ENCODE results near the gene HMCN1. TPM values are rescaled to one million over a fixed set of nuclear protein-coding genes. Genes with fewer than 3 reads are reported as not detected.

Gene HMCN1
- total RNA-seq, 2 experiments from 2014 or later, result 0.07 to 0.21 TPM

GRCh38 chr1:185821612-185822385 lies 87.6 kb downstream of the HMCN1 start:
- no peaks in the 10 kb centered on the region for H3K4me1 Mint-ChIP-seq
- no peak overlapping the region for H3K4me3 Mint-ChIP-seq
- no peaks in the 10 kb centered on the region for H3K36me3 Mint-ChIP-seq (ENCODE audit: low read depth)
- no peak overlapping the region for H3K27ac Mint-ChIP-seq
- ChIA-PET CTCF (interaction anchor here (1.2 kb wide), 1 partner anchor 48 kb away, joined by 3 read pairs; no protein-coding TSS in a partner anchor), POLR2A (no interaction called here)
- H3K27me3 Mint-ChIP-seq, result peaks cover 7% of the 10 kb centered on the region
- DNase-seq, result no peak
- no peaks in the 10 kb centered on the region for H3K9me3 Mint-ChIP-seq

- no peak for DNase-seq
- Mint-ChIP-seq H3K4me1 (no peaks in the 10 kb centered on the region), H3K9me3 (no peaks in the 10 kb centered on the region), H3K36me3 (ENCODE audit: low read depth) (no peaks in the 10 kb centered on the region), H3K27me3 (peaks cover 7% of the 10 kb centered on the region), H3K4me3 (no peak overlapping the region), H3K27ac (no peak overlapping the region)
- CTCF ChIA-PET, result interaction anchor here (0.6 kb wide), 1 partner anchor 782 kb away, joined by 3 read pairs; no protein-coding TSS in a partner anchor
- POLR2A ChIA-PET, result no interaction called here
Measured at GRCh38 chr1:185823467-185823866, 89.3 kb downstream of the HMCN1 start.

GRCh38 chr1:185824106-185824505 lies 89.9 kb downstream of the HMCN1 start:
- ChIA-PET POLR2A (no interaction called here), CTCF (no interaction called here)
- no peak for DNase-seq
- Mint-ChIP-seq H3K4me3 (no peak overlapping the region), H3K9me3 (no peaks in the 10 kb centered on the region), H3K4me1 (no peaks in the 10 kb centered on the region), H3K27me3 (peaks cover 7% of the 10 kb centered on the region), H3K27ac (no peak overlapping the region), H3K36me3 (ENCODE audit: low read depth) (no peaks in the 10 kb centered on the region)

- no peak overlapping the region for H3K27ac Mint-ChIP-seq
- ChIA-PET POLR2A (no interaction called here), CTCF (no interaction called here)
- no peaks in the 10 kb centered on the region for H3K36me3 Mint-ChIP-seq (ENCODE audit: low read depth)
- H3K4me1 Mint-ChIP-seq, result no peaks in the 10 kb centered on the region
- no peak for DNase-seq
- H3K9me3 Mint-ChIP-seq, result no peaks in the 10 kb centered on the region
- no peak overlapping the region for H3K4me3 Mint-ChIP-seq
- peaks cover 3% of the 10 kb centered on the region for H3K27me3 Mint-ChIP-seq
Measured at GRCh38 chr1:185825556-185825955, 91.4 kb downstream of the HMCN1 start.

- ChIA-PET CTCF (no interaction called here), POLR2A (no interaction called here)
- no peaks in the 10 kb centered on the region for H3K4me1 Mint-ChIP-seq
- no peak overlapping the region for H3K27ac Mint-ChIP-seq
- no peaks in the 10 kb centered on the region for H3K9me3 Mint-ChIP-seq
- no peak for DNase-seq
- H3K4me3 Mint-ChIP-seq, result no peak overlapping the region
- peaks cover 2% of the 10 kb centered on the region for H3K27me3 Mint-ChIP-seq
- H3K36me3 Mint-ChIP-seq (ENCODE audit: low read depth), result no peaks in the 10 kb centered on the region
Measured at GRCh38 chr1:185834371-185834905, 100.2 kb downstream of the HMCN1 start.

- Mint-ChIP-seq H3K9me3 (no peaks in the 10 kb centered on the region), H3K4me3 (no peak overlapping the region), H3K36me3 (ENCODE audit: low read depth) (no peaks in the 10 kb centered on the region), H3K4me1 (no peaks in the 10 kb centered on the region), H3K27ac (no peak overlapping the region), H3K27me3 (peaks cover 2% of the 10 kb centered on the region)
- no peak for DNase-seq
- ChIA-PET POLR2A (no interaction called here), CTCF (no interaction called here)
Measured at GRCh38 chr1:185835191-185835590, 101.0 kb downstream of the HMCN1 start.

GRCh38 chr1:185837711-185838110 lies 103.5 kb downstream of the HMCN1 start:
- H3K36me3 Mint-ChIP-seq (ENCODE audit: low read depth), result no peaks in the 10 kb centered on the region
- no peak overlapping the region for H3K27ac Mint-ChIP-seq
- H3K9me3 Mint-ChIP-seq, result no peaks in the 10 kb centered on the region
- POLR2A ChIA-PET, result no interaction called here
- CTCF ChIA-PET, result no interaction called here
- H3K27me3 Mint-ChIP-seq, result peaks cover 2% of the 10 kb centered on the region
- H3K4me1 Mint-ChIP-seq, result no peaks in the 10 kb centered on the region
- no peak overlapping the region for H3K4me3 Mint-ChIP-seq
- DNase-seq, result no peak

GRCh38 chr1:185838111-185838510 lies 103.9 kb downstream of the HMCN1 start:
- ChIA-PET CTCF (no interaction called here), POLR2A (no interaction called here)
- no peaks in the 10 kb centered on the region for H3K36me3 Mint-ChIP-seq (ENCODE audit: low read depth)
- H3K4me3 Mint-ChIP-seq, result no peak overlapping the region
- no peaks in the 10 kb centered on the region for H3K9me3 Mint-ChIP-seq
- no peak for DNase-seq
- peaks cover 2% of the 10 kb centered on the region for H3K27me3 Mint-ChIP-seq
- no peak overlapping the region for H3K27ac Mint-ChIP-seq
- no peaks in the 10 kb centered on the region for H3K4me1 Mint-ChIP-seq

GRCh38 chr1:185840880-185841279 lies 106.7 kb downstream of the HMCN1 start:
- Mint-ChIP-seq H3K36me3 (ENCODE audit: low read depth) (no peaks in the 10 kb centered on the region), H3K27me3 (peaks cover 2% of the 10 kb centered on the region), H3K4me3 (no peak overlapping the region), H3K9me3 (no peaks in the 10 kb centered on the region), H3K4me1 (no peaks in the 10 kb centered on the region), H3K27ac (no peak overlapping the region)
- DNase-seq, result no peak
- ChIA-PET CTCF (no interaction called here), POLR2A (no interaction called here)

GRCh38 chr1:185843297-185843869 lies 109.2 kb downstream of the HMCN1 start:
- DNase-seq, result no peak
- Mint-ChIP-seq H3K36me3 (ENCODE audit: low read depth) (no peaks in the 10 kb centered on the region), H3K27me3 (no peaks in the 10 kb centered on the region), H3K4me1 (no peaks in the 10 kb centered on the region), H3K27ac (no peak overlapping the region), H3K4me3 (no peak overlapping the region), H3K9me3 (no peaks in the 10 kb centered on the region)
- POLR2A ChIA-PET, result no interaction called here
- CTCF ChIA-PET, result no interaction called here

GRCh38 chr1:185843986-185844385 lies 109.8 kb downstream of the HMCN1 start:
- CTCF ChIA-PET, result no interaction called here
- POLR2A ChIA-PET, result no interaction called here
- Mint-ChIP-seq H3K27me3 (no peaks in the 10 kb centered on the region), H3K27ac (no peak overlapping the region), H3K4me3 (no peak overlapping the region), H3K36me3 (ENCODE audit: low read depth) (no peaks in the 10 kb centered on the region), H3K9me3 (no peaks in the 10 kb centered on the region), H3K4me1 (no peaks in the 10 kb centered on the region)
- no peak for DNase-seq

GRCh38 chr1:185846672-185847444 lies 112.7 kb downstream of the HMCN1 start:
- CTCF ChIA-PET, result no interaction called here
- POLR2A ChIA-PET, result no interaction called here
- DNase-seq, result no peak
- Mint-ChIP-seq H3K9me3 (no peaks in the 10 kb centered on the region), H3K27me3 (peaks cover 3% of the 10 kb centered on the region), H3K27ac (no peak overlapping the region), H3K36me3 (ENCODE audit: low read depth) (no peaks in the 10 kb centered on the region), H3K4me3 (no peak overlapping the region), H3K4me1 (no peaks in the 10 kb centered on the region)

- POLR2A ChIA-PET, result no interaction called here
- H3K36me3 Mint-ChIP-seq (ENCODE audit: low read depth), result no peaks in the 10 kb centered on the region
- H3K27me3 Mint-ChIP-seq, result peaks cover 10% of the 10 kb centered on the region
- no peak for DNase-seq
- no peaks in the 10 kb centered on the region for H3K4me1 Mint-ChIP-seq
- H3K27ac Mint-ChIP-seq, result no peak overlapping the region
- H3K4me3 Mint-ChIP-seq, result no peak overlapping the region
- H3K9me3 Mint-ChIP-seq, result no peaks in the 10 kb centered on the region
- CTCF ChIA-PET, result no interaction called here
Measured at GRCh38 chr1:185849014-185849413, 114.8 kb downstream of the HMCN1 start.

All from activated CD4-positive, alpha-beta T cell treated with anti-CD3 and anti-CD28 coated beads, Interleukin-2, amount 10 ng/mL, durations not matched to agents 7 days and 5 days (primary cell).